ENCODE data around the gene NLK. TPM values are rescaled to one million over a fixed set of nuclear protein-coding genes. Genes with fewer than 3 reads are reported as not detected.
"Not testable (repeated sequence)": the region's sequence is repeated elsewhere in the genome, so short reads cannot be mapped to it uniquely, and the experiment has no call there.

Gene NLK
- polyA plus RNA-seq, 12 donors: 7.4 to 15.1 (median 9.2) TPM; not detected in 1

- no peak for DNase-seq
These were observed 186.7 kb downstream of the NLK start for GRCh38 chr17:28228986-28229729.

- no peak for DNase-seq
These were observed 187.5 kb downstream of the NLK start for GRCh38 chr17:28230011-28230410.

- not testable (repeated sequence) for DNase-seq
These were observed 188.1 kb downstream of the NLK start for GRCh38 chr17:28230607-28231006.

GRCh38 chr17:28231624-28232023 lies 189.1 kb downstream of the NLK start:
- DNase-seq: not testable (repeated sequence)

- DNase-seq: not testable (repeated sequence)
These were observed 190.7 kb downstream of the NLK start for GRCh38 chr17:28232966-28233870.

- DNase-seq: not testable (repeated sequence)
These were observed 191.7 kb downstream of the NLK start for GRCh38 chr17:28233872-28234856.

GRCh38 chr17:28235066-28235700 lies 192.7 kb downstream of the NLK start:
- DNase-seq: not testable (repeated sequence)

- not testable (repeated sequence) for DNase-seq
These were observed 193.7 kb downstream of the NLK start for GRCh38 chr17:28236033-28236653.

- not testable (repeated sequence) for DNase-seq
These were observed 196.2 kb downstream of the NLK start for GRCh38 chr17:28238547-28239270.

- no peak for DNase-seq
These were observed 196.8 kb downstream of the NLK start for GRCh38 chr17:28239271-28239624.

GRCh38 chr17:28240688-28241340 lies 198.3 kb downstream of the NLK start:
- no peak for DNase-seq

- no peak for DNase-seq
These were observed 200.3 kb downstream of the NLK start for GRCh38 chr17:28242791-28243190.

GRCh38 chr17:28243268-28243667 lies 200.8 kb downstream of the NLK start:
- not testable (repeated sequence) for DNase-seq

GRCh38 chr17:28244446-28244845 lies 202.0 kb downstream of the NLK start:
- DNase-seq: no peak

Other genes starting within 250 kb of the NLK start
- 1 to 10 TPM in 10 of 12 donors, not detected in 2; 1.9 to 3.4 (median 2.7) TPM for gene NOS2, start 242.1 kb upstream of the NLK start, polyA plus RNA-seq (ENCODE audit: insufficient read length in 12 of 12)
- 10 to 100 TPM in 6 of 12 donors, 1 to 10 TPM in 5, not detected in 1; 5.6 to 20.2 (median 10.7) TPM for gene LYRM9, start 149.3 kb upstream of the NLK start, polyA plus RNA-seq (ENCODE audit: insufficient read length in 12 of 12)